ENCODE measurements around the gene EIF4B. TPM values are rescaled to one million over a fixed set of nuclear protein-coding genes. Genes with fewer than 3 reads are reported as not detected.

The EIF4B gene
- total RNA-seq, 3 donors from 2014 or later (not counting 1 experiment from before 2014, with no cell fraction given) = 505 to 537 (median 518) TPM

- ATAC-seq (peak; percentile 69 to 85 (median 77)), DNase-seq (peak; percentile 64 to 86)
- Mint-ChIP-seq H3K27ac (peak overlapping the region in 1 of 2 donors; percentile 15), H3K9me3 (no peaks in the 10 kb centered on the region), H3K4me3 (no peak overlapping the region), H3K36me3 (no peaks in the 10 kb centered on the region), H3K4me1 (peaks cover 5 to 22% of the 10 kb centered on the region in 2 donors), H3K27me3 (ENCODE audit: low read depth in 2 of 2) (no peaks in the 10 kb centered on the region)
- no peaks in the 10 kb centered on the region for H3K4me1 ChIP-seq (ENCODE audit: control insufficient read depth, insufficient read depth, low read length)
- peaks cover 49% of the 10 kb centered on the region for H3K36me3 ChIP-seq (ENCODE audit: control insufficient read depth, insufficient read depth, low read length)
- H3K27ac ChIP-seq (ENCODE audit: low read length) = no peak overlapping the region
- no peaks in the 10 kb centered on the region for H3K9me3 ChIP-seq (ENCODE audit: control insufficient read depth, insufficient read depth, low read length)
- peak; percentile 90 for TF ChIP-seq CTCF (IDR thresholded peaks at IDR 0.05)
- H3K27me3 ChIP-seq (ENCODE audit: control insufficient read depth, insufficient read depth, low read length) = no peaks in the 10 kb centered on the region
- intact Hi-C loops (cut with micrococcal nuclease) = loop anchor here (1.0 to 10.0 kb wide), 2 partner anchors 33 to 279 kb away; no protein-coding TSS in a partner anchor
- 55% methylated on average over 21 of the region's 24 CpGs for WGBS (ENCODE audit: insufficient coverage)
- H3K4me3 ChIP-seq (ENCODE audit: low read length) = no peak overlapping the region
Observed at GRCh38 chr12:53065975-53066931, 60.0 kb downstream of the EIF4B start.

- Mint-ChIP-seq H3K4me3 (no peak overlapping the region), H3K9me3 (no peaks in the 10 kb centered on the region), H3K27ac (peak overlapping the region in 1 of 2 donors; percentile 18), H3K36me3 (no peaks in the 10 kb centered on the region), H3K27me3 (ENCODE audit: low read depth in 2 of 2) (no peaks in the 10 kb centered on the region), H3K4me1 (peaks cover 5 to 28% of the 10 kb centered on the region in 2 donors)
- no peak for ATAC-seq
- TF ChIP-seq CTCF (IDR thresholded peaks at IDR 0.05) = no peak
- no peak overlapping the region for H3K27ac ChIP-seq (ENCODE audit: low read length)
- DNase-seq = no peak
- H3K4me1 ChIP-seq (ENCODE audit: control insufficient read depth, insufficient read depth, low read length) = peaks cover 4% of the 10 kb centered on the region
- H3K9me3 ChIP-seq (ENCODE audit: control insufficient read depth, insufficient read depth, low read length) = no peaks in the 10 kb centered on the region
- WGBS (ENCODE audit: insufficient coverage) = 96% methylated on average over 7 of the region's 7 CpGs
- intact Hi-C loops (cut with micrococcal nuclease) = loop anchor here (10.0 kb wide), 1 partner anchor 277 kb away; no protein-coding TSS in a partner anchor
- peaks cover 57% of the 10 kb centered on the region for H3K36me3 ChIP-seq (ENCODE audit: control insufficient read depth, insufficient read depth, low read length)
- H3K4me3 ChIP-seq (ENCODE audit: low read length) = no peak overlapping the region
- no peaks in the 10 kb centered on the region for H3K27me3 ChIP-seq (ENCODE audit: control insufficient read depth, insufficient read depth, low read length)
Observed at GRCh38 chr12:53067074-53067992, 61.1 kb downstream of the EIF4B start.

- intact Hi-C loops (cut with micrococcal nuclease) = loop anchor here (10.0 kb wide), 1 partner anchor 277 kb away; no protein-coding TSS in a partner anchor
- H3K27ac Mint-ChIP-seq = peak overlapping the region in 1 of 2 donors; percentile 18
- ATAC-seq = no peak
- Histone ChIP-seq H3K36me3 (ENCODE audit: control insufficient read depth, insufficient read depth, low read length) (peaks cover 64% of the 10 kb centered on the region), H3K9me3 (ENCODE audit: control insufficient read depth, insufficient read depth, low read length) (no peaks in the 10 kb centered on the region), H3K4me3 (ENCODE audit: low read length) (no peak overlapping the region), H3K4me1 (ENCODE audit: control insufficient read depth, insufficient read depth, low read length) (peaks cover 10% of the 10 kb centered on the region), H3K27me3 (ENCODE audit: control insufficient read depth, insufficient read depth, low read length) (no peaks in the 10 kb centered on the region), H3K27ac (ENCODE audit: low read length) (no peak overlapping the region)
- no peak for DNase-seq
- no peak overlapping the region for H3K4me3 Mint-ChIP-seq
- H3K36me3 Mint-ChIP-seq = no peaks in the 10 kb centered on the region
- TF ChIP-seq CTCF (IDR thresholded peaks at IDR 0.05) = no peak
- WGBS (ENCODE audit: insufficient coverage) = 92% methylated on average over 13 of the region's 13 CpGs
- no peaks in the 10 kb centered on the region for H3K27me3 Mint-ChIP-seq (ENCODE audit: low read depth in 2 of 2)
- H3K9me3 Mint-ChIP-seq = no peaks in the 10 kb centered on the region
- H3K4me1 Mint-ChIP-seq = peaks cover 5 to 28% of the 10 kb centered on the region in 2 donors
Observed at GRCh38 chr12:53067993-53068770, 61.9 kb downstream of the EIF4B start.

All from natural killer cell (primary cell).